ENCODE data around the gene CLTCL1. TPM values are rescaled to one million over a fixed set of nuclear protein-coding genes. Genes with fewer than 3 reads are reported as not detected.
"Not testable (repeated sequence)": the region's sequence is repeated elsewhere in the genome, so short reads cannot be mapped to it uniquely, and the experiment has no call there.

Gene CLTCL1
- total RNA-seq, 2 donors from 2014 or later, result 12.1 to 26.2 TPM

GRCh38 chr22:19331474-19331873 is 40.0 kb upstream of the CLTCL1 start:
- TF ChIP-seq POLR2AphosphoS5 (IDR thresholded peaks at IDR 0.05) (no peak), POLR2A (IDR thresholded peaks at IDR 0.05) (no peak)
- TF ChIP-seq, protein P1, sequence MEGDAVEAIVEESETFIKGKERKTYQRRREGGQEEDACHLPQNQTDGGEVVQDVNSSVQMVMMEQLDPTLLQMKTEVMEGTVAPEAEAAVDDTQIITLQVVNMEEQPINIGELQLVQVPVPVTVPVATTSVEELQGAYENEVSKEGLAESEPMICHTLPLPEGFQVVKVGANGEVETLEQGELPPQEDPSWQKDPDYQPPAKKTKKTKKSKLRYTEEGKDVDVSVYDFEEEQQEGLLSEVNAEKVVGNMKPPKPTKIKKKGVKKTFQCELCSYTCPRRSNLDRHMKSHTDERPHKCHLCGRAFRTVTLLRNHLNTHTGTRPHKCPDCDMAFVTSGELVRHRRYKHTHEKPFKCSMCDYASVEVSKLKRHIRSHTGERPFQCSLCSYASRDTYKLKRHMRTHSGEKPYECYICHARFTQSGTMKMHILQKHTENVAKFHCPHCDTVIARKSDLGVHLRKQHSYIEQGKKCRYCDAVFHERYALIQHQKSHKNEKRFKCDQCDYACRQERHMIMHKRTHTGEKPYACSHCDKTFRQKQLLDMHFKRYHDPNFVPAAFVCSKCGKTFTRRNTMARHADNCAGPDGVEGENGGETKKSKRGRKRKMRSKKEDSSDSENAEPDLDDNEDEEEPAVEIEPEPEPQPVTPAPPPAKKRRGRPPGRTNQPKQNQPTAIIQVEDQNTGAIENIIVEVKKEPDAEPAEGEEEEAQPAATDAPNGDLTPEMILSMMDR (IDR thresholded peaks at IDR 0.05), result no peak
- H3K27ac ChIP-seq, result no peak overlapping the region
- no peaks in the 10 kb centered on the region for H3K27me3 ChIP-seq (replicated peaks; ENCODE audit: insufficient read depth)
- WGBS, result 98% methylated on average over 6 of the region's 7 CpGs
- intact Hi-C loops (cut with DNase I), result no loop called here
- peaks cover 6 to 7% of the 10 kb centered on the region in 2 donors for H3K36me3 ChIP-seq
- no peaks in the 10 kb centered on the region for H3K9me3 ChIP-seq
- H3K4me3 ChIP-seq, result no peak overlapping the region
- H3K4me1 ChIP-seq (replicated peaks), result no peaks in the 10 kb centered on the region
- DNase-seq (ENCODE audit: low spot score), result no peak

DNA sequence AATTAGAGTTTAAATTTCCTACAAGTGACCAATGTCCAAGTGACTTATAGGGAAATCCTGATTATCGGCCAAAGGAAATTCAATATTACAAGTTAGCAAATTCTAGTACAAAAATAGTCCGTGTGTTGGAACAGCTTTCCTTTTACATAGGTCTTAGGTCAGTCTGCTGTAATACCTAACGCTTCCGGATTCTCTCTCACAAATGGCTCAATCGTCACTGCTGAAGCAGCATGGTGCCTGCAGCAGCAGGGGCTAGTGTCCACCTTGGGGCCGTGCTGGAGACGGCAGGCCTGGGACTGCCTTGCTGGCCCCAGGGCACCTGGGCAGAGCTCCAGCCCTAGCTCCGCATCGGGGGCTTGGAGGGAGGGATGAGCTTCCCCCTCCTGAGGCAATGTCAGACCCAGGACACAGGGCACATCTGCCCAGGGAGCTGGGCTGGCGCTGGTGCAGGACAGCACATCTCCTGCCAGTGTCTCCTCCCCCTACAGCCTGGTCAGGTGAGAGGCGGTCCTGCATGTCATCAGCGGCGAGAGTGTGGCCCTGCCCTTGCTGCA is 39.4 kb upstream of the CLTCL1 start:
- Histone ChIP-seq H3K4me1 (replicated peaks) (no peaks in the 10 kb centered on the region), H3K9me3 (no peaks in the 10 kb centered on the region), H3K4me3 (no peak overlapping the region), H3K36me3 (peaks cover 6 to 7% of the 10 kb centered on the region in 2 donors), H3K27ac (no peak overlapping the region), H3K27me3 (replicated peaks; ENCODE audit: insufficient read depth) (no peaks in the 10 kb centered on the region)
- WGBS, result 95% methylated on average over 13 of the region's 13 CpGs
- DNase-seq (ENCODE audit: low spot score), result no peak
- intact Hi-C loops (cut with DNase I), result no loop called here
- TF ChIP-seq POLR2AphosphoS5 (IDR thresholded peaks at IDR 0.05) (no peak), POLR2A (IDR thresholded peaks at IDR 0.05) (no peak)
- TF ChIP-seq, protein P1 (IDR thresholded peaks at IDR 0.05), result no peak

DNA sequence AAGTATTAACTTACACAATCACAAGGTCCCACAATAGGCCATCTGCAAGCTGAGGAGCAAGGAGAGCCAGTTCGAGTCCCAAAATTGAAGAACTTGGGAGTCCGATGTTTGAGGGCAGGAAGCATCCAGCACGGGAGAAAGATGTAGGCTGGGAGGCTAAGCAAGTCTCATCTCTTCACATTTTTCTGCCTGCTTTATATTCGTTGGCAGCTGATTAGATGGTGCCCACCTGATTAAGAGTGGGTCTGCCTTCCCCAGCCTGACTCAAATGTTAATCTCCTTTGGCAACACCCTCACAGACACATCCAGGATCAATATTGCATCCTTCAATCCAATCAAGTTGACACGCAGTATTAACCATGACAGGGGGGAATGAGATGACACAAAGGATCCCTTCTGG is 38.7 kb upstream of the CLTCL1 start:
- H3K9me3 ChIP-seq; DNase-seq (ENCODE audit: low spot score); H3K4me3 ChIP-seq; H3K27ac ChIP-seq; intact Hi-C loops (cut with DNase I); H3K4me1 ChIP-seq (replicated peaks); H3K27me3 ChIP-seq (replicated peaks; ENCODE audit: insufficient read depth); H3K36me3 ChIP-seq: not testable (repeated sequence)
- 95% methylated on average over 5 of the region's 5 CpGs for WGBS

- no peak overlapping the region for H3K4me3 ChIP-seq
- H3K9me3 ChIP-seq, result no peaks in the 10 kb centered on the region
- DNase-seq (ENCODE audit: low spot score), result no peak
- H3K27me3 ChIP-seq (replicated peaks; ENCODE audit: insufficient read depth), result no peaks in the 10 kb centered on the region
- TF ChIP-seq POLR2A (IDR thresholded peaks at IDR 0.05) (no peak), POLR2AphosphoS5 (IDR thresholded peaks at IDR 0.05) (no peak)
- TF ChIP-seq, protein P1 (IDR thresholded peaks at IDR 0.05), result no peak
- intact Hi-C loops (cut with DNase I), result no loop called here
- 85% methylated on average over 3 of the region's 3 CpGs for WGBS
- no peaks in the 10 kb centered on the region for H3K4me1 ChIP-seq (replicated peaks)
- peaks cover 6 to 7% of the 10 kb centered on the region in 2 donors for H3K36me3 ChIP-seq
- H3K27ac ChIP-seq, result no peak overlapping the region
These were observed 37.9 kb upstream of the CLTCL1 start for GRCh38 chr22:19329454-19329853.

- no peaks in the 10 kb centered on the region for H3K9me3 ChIP-seq
- WGBS, result 84% methylated on average over 5 of the region's 5 CpGs
- H3K27ac ChIP-seq, result no peak overlapping the region
- no peak for DNase-seq (ENCODE audit: low spot score)
- H3K36me3 ChIP-seq, result no peaks in the 10 kb centered on the region
- no peaks in the 10 kb centered on the region for H3K4me1 ChIP-seq (replicated peaks)
- no peaks in the 10 kb centered on the region for H3K27me3 ChIP-seq (replicated peaks; ENCODE audit: insufficient read depth)
- TF ChIP-seq, protein P1 (IDR thresholded peaks at IDR 0.05), result no peak
- TF ChIP-seq POLR2AphosphoS5 (IDR thresholded peaks at IDR 0.05) (no peak), POLR2A (IDR thresholded peaks at IDR 0.05) (no peak)
- intact Hi-C loops (cut with DNase I), result no loop called here
- H3K4me3 ChIP-seq, result no peak overlapping the region
These were observed 33.9 kb upstream of the CLTCL1 start for GRCh38 chr22:19325296-19325948.

GRCh38 chr22:19323420-19323819 is 31.9 kb upstream of the CLTCL1 start:
- H3K9me3 ChIP-seq; DNase-seq (ENCODE audit: low spot score); H3K27me3 ChIP-seq (replicated peaks; ENCODE audit: insufficient read depth); H3K27ac ChIP-seq; H3K4me1 ChIP-seq (replicated peaks); H3K36me3 ChIP-seq; H3K4me3 ChIP-seq; intact Hi-C loops (cut with DNase I): not testable (repeated sequence)
- WGBS, result 91% methylated on average over 6 of the region's 6 CpGs

Measured in prostate gland (tissue), 2 donors.